Retinal pigment epithelial cell (primary cell): ENCODE measurements around the gene TTC33.

Experiments
- DNase-seq: peaks from one replicate; pipeline ENCODE4 v3.0.0-alpha.2; 2010; ENCODE audit warnings: low read depth
- H3K4me3 ChIP-seq: 2 replicates; pipeline ENCODE4 v1.5.1; 2011; ENCODE audit warnings: mild to moderate bottlenecking, low read length, control low read depth, moderate library complexity
- CTCF ChIP-seq: conservative IDR thresholded peaks from 2 replicates; pipeline ENCODE4 v1.5.1; 2011; ENCODE audit warnings: low read depth, low read length, control low read depth, inconsistent platforms

Gene TTC33

DNA sequence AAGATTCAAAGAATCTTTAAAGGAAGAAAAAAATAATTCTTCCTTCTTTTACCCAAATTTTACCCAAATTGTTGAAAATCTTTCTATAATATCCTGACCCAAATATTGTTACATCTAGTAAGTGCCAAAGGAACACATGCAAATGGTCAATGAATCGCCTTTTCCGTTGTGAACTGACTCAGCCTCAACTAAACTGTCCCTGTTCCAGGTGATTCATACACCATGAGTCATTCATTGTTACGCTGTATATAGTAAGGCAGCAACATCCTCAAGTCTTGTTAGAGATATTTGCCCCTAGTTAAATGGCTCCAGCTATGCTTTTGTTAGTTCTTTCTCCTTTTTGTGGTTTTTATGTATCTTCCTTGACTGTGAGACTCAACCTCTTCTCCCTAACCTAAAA is 66.3 kb downstream of the TTC33 start:
- no peak for TF ChIP-seq CTCF
- H3K4me3 ChIP-seq, result no peak overlapping the region
- peak; percentile 78 for DNase-seq

GRCh38 chr5:40688996-40689395 is 66.8 kb downstream of the TTC33 start:
- H3K4me3 ChIP-seq, result no peak overlapping the region
- TF ChIP-seq CTCF, result no peak
- DNase-seq, result no peak

DNA sequence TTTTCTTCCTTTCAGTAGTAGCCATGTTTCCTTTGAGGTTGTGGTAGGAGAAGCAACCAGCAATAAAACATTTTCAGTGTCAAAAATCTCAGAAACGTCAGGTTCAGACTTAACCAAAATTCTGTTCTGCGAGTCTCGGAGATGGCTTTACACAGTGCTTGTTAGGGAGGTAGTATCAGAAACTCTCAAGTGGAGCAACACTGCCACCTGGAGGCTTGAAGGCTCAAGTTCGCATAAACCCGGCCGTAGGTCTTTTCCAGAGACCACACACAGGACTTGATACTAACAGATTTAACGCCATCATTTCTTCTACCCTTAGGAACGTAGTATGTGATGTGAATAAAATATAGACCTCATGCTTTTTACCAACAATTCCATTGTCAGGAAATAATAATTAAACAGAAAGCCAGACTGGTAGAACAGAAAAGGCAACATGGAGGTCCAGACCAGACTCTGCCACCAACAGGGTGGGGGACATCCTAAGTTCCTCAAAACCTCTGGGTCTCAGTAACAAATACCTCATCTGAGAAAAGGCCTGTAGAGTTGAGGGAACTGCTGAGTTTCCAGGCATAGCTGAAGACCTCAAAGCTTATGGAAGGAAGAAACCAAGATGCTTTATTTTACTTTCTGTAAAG is 67.5 kb downstream of the TTC33 start:
- peak; percentile 78 for TF ChIP-seq CTCF
- H3K4me3 ChIP-seq, result no peak overlapping the region
- DNase-seq, result peak; percentile 57

DNA sequence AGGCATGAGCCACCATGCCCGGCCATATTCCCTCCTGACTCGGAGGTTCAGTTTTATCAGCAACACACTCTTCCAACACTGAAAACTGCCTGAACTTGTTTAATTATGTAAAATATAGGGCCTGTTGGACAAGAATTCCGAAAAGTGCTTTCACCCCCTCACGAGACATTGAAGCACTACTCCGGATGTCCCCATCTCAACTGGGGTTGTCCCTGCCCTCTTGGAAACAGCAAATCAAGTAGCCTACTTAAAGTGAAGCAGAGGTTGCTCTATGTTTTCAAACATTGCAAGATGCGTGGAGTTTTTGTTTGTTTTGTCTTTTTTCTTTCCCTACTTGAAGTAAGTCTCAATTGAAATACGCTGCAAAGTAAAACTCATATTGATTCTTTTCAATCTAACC is 68.4 kb downstream of the TTC33 start:
- H3K4me3 ChIP-seq, result no peak overlapping the region
- DNase-seq, result no peak
- no peak for TF ChIP-seq CTCF

DNA sequence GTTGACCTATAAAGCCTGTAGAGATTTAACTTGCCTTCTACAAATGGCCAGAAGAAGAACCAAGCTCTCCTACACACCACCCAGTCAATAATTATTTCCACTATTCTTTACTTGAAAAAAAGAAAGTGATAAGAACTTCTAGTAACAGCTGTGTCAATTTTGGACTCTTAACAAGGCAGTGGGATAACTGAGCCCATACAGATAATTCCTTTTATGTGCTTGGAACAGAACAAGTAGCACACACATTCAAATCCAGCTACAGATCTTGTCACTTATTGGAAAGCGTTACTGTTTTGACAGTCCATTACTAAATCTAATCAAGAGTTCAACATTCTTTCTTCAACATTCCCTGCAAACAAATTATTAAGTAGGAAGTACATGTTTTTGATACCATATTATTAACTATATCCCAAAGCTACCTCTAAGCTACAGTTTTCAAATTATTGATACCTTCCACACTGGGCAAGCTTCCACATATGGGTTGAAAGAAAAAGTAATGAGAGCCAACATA is 69.7 kb downstream of the TTC33 start:
- no peak for TF ChIP-seq CTCF
- no peak overlapping the region for H3K4me3 ChIP-seq
- no peak for DNase-seq

- H3K4me3 ChIP-seq, result no peak overlapping the region
- no peak for DNase-seq
These were observed 70.6 kb downstream of the TTC33 start for GRCh38 chr5:40685193-40685592.

More at GRCh38 chr5:40685193-40685592, 70.6 kb downstream of the TTC33 start:
- TF ChIP-seq CTCF, result no peak
